Erythroblast (primary cell): ENCODE results near the gene PSMB10.

Experiments
- GATA1 ChIP-seq: IDR thresholded peaks from 2 replicates; pipeline ENCODE4 v1.6.1; 2011; ENCODE audit warnings: low read depth, mild to moderate bottlenecking, control low read depth, low read length, moderate library complexity
- POLR2A ChIP-seq: IDR thresholded peaks from 2 replicates; pipeline ENCODE4 v1.6.1; 2011; ENCODE audit warnings: mild to moderate bottlenecking, low read length

GRCh38 chr16:67940446-67941089 is 3.9 kb upstream of the PSMB10 start:
- TF ChIP-seq POLR2A (no peak), GATA1 (no peak)
